H1 (cell line): Measurements from ENCODE around the gene EHBP1. TPM values are rescaled to one million over a fixed set of nuclear protein-coding genes. Genes with fewer than 3 reads are reported as not detected.

Experiments
- BACH1 ChIP-seq: IDR thresholded peaks from 2 replicates; pipeline ENCODE4 v1.6.1; 2012; ENCODE audit warnings: low read length, improper control_type of control experiment
- CBX8 ChIP-seq: fragments of 300-800, 300-1000 bp; sonication (generic); IDR thresholded peaks from 2 replicates; pipeline ENCODE4 v1.7.1; 2016; ENCODE audit warnings: low read depth, low read length, borderline replicate concordance
- CHD1 ChIP-seq: IDR thresholded peaks from 2 replicates; pipeline ENCODE4 v1.6.1; 2012; ENCODE audit warnings: low read depth, low read length, improper control_type of control experiment
- CHD2 ChIP-seq: IDR thresholded peaks from 2 replicates; pipeline ENCODE4 v1.6.1; 2012; ENCODE audit warnings: low read length, improper control_type of control experiment
- CREB1 ChIP-seq: IDR thresholded peaks from 2 replicates; pipeline ENCODE4 v1.6.1; 2012; ENCODE audit warnings: inconsistent platforms
- CTBP2 ChIP-seq: IDR thresholded peaks from 2 replicates; pipeline ENCODE4 v1.7.0; 2011; ENCODE audit warnings: borderline replicate concordance, mild to moderate bottlenecking, moderate library complexity, mixed read lengths, low read length; ENCODE audit not compliant: insufficient read depth, insufficient read length
- FOSL1 ChIP-seq: IDR thresholded peaks from 2 replicates; pipeline ENCODE4 v1.6.1; 2011; ENCODE audit warnings: mild to moderate bottlenecking, low read depth, low read length, moderate library complexity; ENCODE audit not compliant: insufficient read depth
- HDAC6 ChIP-seq: IDR thresholded peaks from one replicate; pipeline ENCODE4 v1.7.1; 2012; ENCODE audit warnings: low read depth, mild to moderate bottlenecking, inconsistent platforms, low read length, moderate library complexity
- JUND ChIP-seq: IDR thresholded peaks from 2 replicates; pipeline ENCODE4 v1.6.1; 2011; ENCODE audit warnings: mild to moderate bottlenecking, improper control_type of control experiment, low read length
- MAFK ChIP-seq: IDR thresholded peaks from 2 replicates; pipeline ENCODE4 v1.6.1; 2012; ENCODE audit warnings: low read depth, mild to moderate bottlenecking, improper control_type of control experiment, low read length
- NANOG ChIP-seq: IDR thresholded peaks from 2 replicates; pipeline ENCODE4 v1.6.1; 2011; ENCODE audit warnings: low read length, low read depth, mild to moderate bottlenecking, inconsistent platforms; ENCODE audit not compliant: insufficient read depth, poor library complexity, severe bottlenecking
- POLR2A ChIP-seq, 2 experiments: IDR thresholded peaks; 1 replicate in 1 of 2; 2 replicates in 1 of 2; pipeline ENCODE4 v1.6.1; 2011; ENCODE audit warnings: low read depth in 2 of 2, low read length in 2 of 2, mild to moderate bottlenecking in 2 of 2; ENCODE audit errors: control extremely low read depth in 1 of 2
- POU5F1 ChIP-seq: IDR thresholded peaks from 2 replicates; pipeline ENCODE4 v1.6.1; 2011; ENCODE audit warnings: low read depth, mild to moderate bottlenecking, low read length, moderate library complexity
- SP1 ChIP-seq: IDR thresholded peaks from 2 replicates; pipeline ENCODE4 v1.6.1; 2011; ENCODE audit warnings: low read depth, low read length
- SP2 ChIP-seq: IDR thresholded peaks from 2 replicates; pipeline ENCODE4 v1.6.1; 2012; ENCODE audit warnings: mild to moderate bottlenecking, low read length, inconsistent platforms
- SRF ChIP-seq: IDR thresholded peaks from 2 replicates; pipeline ENCODE4 v1.6.1; 2011; ENCODE audit warnings: mild to moderate bottlenecking, low read depth, low read length, moderate library complexity
- polyA plus RNA-seq, 7 experiments: library from polyadenylated mRNA; depleted of rRNA in 3 of 7; stranded (reverse) in 5 of 7; unstranded in 2 of 7; fragments of >200 nt in 5 of 7; fragments of 200-250 nt in 2 of 7; gene quantifications; 1 replicate in 5 of 7; 2 replicates in 1 of 7; 4 replicates in 1 of 7; pipeline versions ENCODE4 v1.2.1 to v1.2.3, GENCODE V29; 2011 to 2013; ENCODE audit warnings: missing spikeins in 2 of 7, mixed read lengths in 2 of 7
- total RNA-seq: library from RNA; stranded (reverse); fragmentation: NEBNext Ultra II Directional; extraction: Animal tissue kit (Norgen Biotek cat#: 25700); gene quantifications from 2 replicates; pipeline ENCODE4 v1.2.1, GENCODE V29; 2021
- TF ChIP-seq, protein P1 (sequence below): IDR thresholded peaks from 2 replicates; pipeline ENCODE4 v1.6.1; 2011; ENCODE audit warnings: low read length, improper control_type of control experiment
- TF ChIP-seq, protein P2 (sequence below): IDR thresholded peaks from 2 replicates; pipeline ENCODE4 v1.6.1; 2012; ENCODE audit warnings: inconsistent platforms

Gene EHBP1
- total and polyA plus RNA-seq, 2 of the 8 experiments (the other 6 are each of a cell fraction or from before 2014, with no cell fraction given), result 12.0 to 64.1 TPM

GRCh38 chr2:63050334-63051041 lies 345.0 kb downstream of the EHBP1 start, which contains the start of gene OTX1 (continued):
- TF ChIP-seq SP1 (no peak), CHD1 (no peak), HDAC6 (no peak), POU5F1 (no peak), NANOG (no peak), SRF (no peak), CREB1 (peak; percentile 61; the same call in 1 of the 2 replicates), MAFK (no peak), CTBP2 (peak; percentile 24), BACH1 (no peak), JUND (no peak), CBX8 (no peak), CHD2 (peak; percentile 38; the same call in 1 of the 2 replicates), FOSL1 (peak; percentile 76; the same call in 1 of the 2 replicates), SP2 (no peak), POLR2A (IDR thresholded peaks at IDR 0.05; ENCODE audit: control extremely low read depth in 1 of 2, low read depth in 2 of 2, low read length in 2 of 2) (0 out of 3 replicates have a peak, but pooled peaks of 1 of the 2 experiments have one; percentile 38)
- TF ChIP-seq, protein P1, sequence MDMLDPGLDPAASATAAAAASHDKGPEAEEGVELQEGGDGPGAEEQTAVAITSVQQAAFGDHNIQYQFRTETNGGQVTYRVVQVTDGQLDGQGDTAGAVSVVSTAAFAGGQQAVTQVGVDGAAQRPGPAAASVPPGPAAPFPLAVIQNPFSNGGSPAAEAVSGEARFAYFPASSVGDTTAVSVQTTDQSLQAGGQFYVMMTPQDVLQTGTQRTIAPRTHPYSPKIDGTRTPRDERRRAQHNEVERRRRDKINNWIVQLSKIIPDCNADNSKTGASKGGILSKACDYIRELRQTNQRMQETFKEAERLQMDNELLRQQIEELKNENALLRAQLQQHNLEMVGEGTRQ, result no peak
- TF ChIP-seq, protein P2, sequence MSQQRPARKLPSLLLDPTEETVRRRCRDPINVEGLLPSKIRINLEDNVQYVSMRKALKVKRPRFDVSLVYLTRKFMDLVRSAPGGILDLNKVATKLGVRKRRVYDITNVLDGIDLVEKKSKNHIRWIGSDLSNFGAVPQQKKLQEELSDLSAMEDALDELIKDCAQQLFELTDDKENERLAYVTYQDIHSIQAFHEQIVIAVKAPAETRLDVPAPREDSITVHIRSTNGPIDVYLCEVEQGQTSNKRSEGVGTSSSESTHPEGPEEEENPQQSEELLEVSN, result 0 out of 2 replicates have a peak, but pooled peaks have one; percentile 31
